H1 (cell line): Measurements from ENCODE around the gene WNK3. TPM values are rescaled to one million over a fixed set of nuclear protein-coding genes. Genes with fewer than 3 reads are reported as not detected.
"Not testable (repeated sequence)": the region's sequence is repeated elsewhere in the genome, so short reads cannot be mapped to it uniquely, and the experiment has no call there.

Experiments
- CTCF ChIA-PET: fragments of 300-600 bp; sonication (Branson Sonifier 250); formaldehyde crosslinking; loops from one replicate; lab custom pipeline; 2021; ENCODE audit not compliant: partially characterized antibody; lab: Charles Lee
- POLR2A ChIA-PET: fragments of 300-600 bp; sonication (Branson Sonifier 250); formaldehyde crosslinking; loops from one replicate; lab custom pipeline; 2021; ENCODE audit warnings: inconsistent platforms; ENCODE audit not compliant: partially characterized antibody; lab: Charles Lee
- DNase-seq, 2 experiments: peaks; one replicate each; pipeline versions ENCODE4 v3.0.0 to v3.0.0-alpha.2; 2010 to 2022; ENCODE audit warnings: low spot score in 2 of 2, low read depth in 1 of 2, mixed read lengths in 1 of 2
- FAIRE-seq: peaks from 2 replicates; lab custom pipeline; 2011; peaks lifted over from hg19 to GRCh38; lab: Jason Lieb, UNC
- H2AFZ ChIP-seq: 2 replicates; pipeline ENCODE4 v1.8.1; 2012; ENCODE audit warnings: low read length, inconsistent platforms
- H2AK5ac ChIP-seq: 2 replicates; pipeline ENCODE4 v1.6.1; 2013; ENCODE audit warnings: low read depth, low read length
- H2BK120ac ChIP-seq: replicated peaks from 2 replicates; pipeline ENCODE3; 2013; ENCODE audit warnings: low read depth, low read length, inconsistent platforms
- H2BK12ac ChIP-seq: 2 replicates; pipeline ENCODE4 v1.6.1; 2013; ENCODE audit warnings: low read depth, low read length
- H2BK15ac ChIP-seq: 2 replicates; pipeline ENCODE4 v1.6.1; 2013; ENCODE audit warnings: low read length
- H2BK20ac ChIP-seq: 2 replicates; pipeline ENCODE4 v1.6.1; 2013; ENCODE audit warnings: low read length
- H2BK5ac ChIP-seq: 2 replicates; pipeline ENCODE4 v1.6.1; 2013; ENCODE audit warnings: low read depth, low read length
- H3K14ac ChIP-seq: 2 replicates; pipeline ENCODE4 v1.6.1; 2013; ENCODE audit warnings: inconsistent platforms; ENCODE audit not compliant: insufficient read length
- H3K18ac ChIP-seq: 2 replicates; pipeline ENCODE4 v1.6.1; 2013; ENCODE audit warnings: low read length; ENCODE audit errors: extremely low read depth
- H3K23ac ChIP-seq: 2 replicates; pipeline ENCODE4 v1.6.1; 2013; ENCODE audit warnings: inconsistent platforms; ENCODE audit not compliant: insufficient read length
- H3K23me2 ChIP-seq: 2 replicates; pipeline ENCODE4 v1.6.1; 2013; ENCODE audit warnings: low read depth, low read length
- H3K27ac ChIP-seq: 2 replicates; pipeline ENCODE4 v1.6.1; 2011; ENCODE audit warnings: low read depth, low read length, inconsistent platforms
- H3K27me3 ChIP-seq, 4 experiments: replicated peaks in 1 of 4; 1 replicate in 1 of 4; 2 replicates in 3 of 4; pipeline versions ENCODE4 v1.6.1 to v1.8.1; 2011 to 2013; ENCODE audit warnings: low read length in 3 of 4, mild to moderate bottlenecking in 3 of 4, inconsistent platforms in 2 of 4, mixed read lengths in 2 of 4, moderate library complexity in 1 of 4; ENCODE audit not compliant: control insufficient read depth in 3 of 4, insufficient read depth in 3 of 4; ENCODE audit errors: extremely low read depth in 1 of 4
- H3K36me3 ChIP-seq, 4 experiments: 2 replicates each; pipeline versions ENCODE4 v1.6.1 to v1.8.1; 2011 to 2013; ENCODE audit warnings: mild to moderate bottlenecking in 4 of 4, low read length in 3 of 4, moderate library complexity in 2 of 4, control low read depth in 1 of 4, inconsistent platforms in 1 of 4; ENCODE audit not compliant: insufficient read depth in 4 of 4, control insufficient read depth in 2 of 4
- H3K4ac ChIP-seq: replicated peaks from 2 replicates; pipeline ENCODE3; 2013; ENCODE audit warnings: low read length, low read depth, mixed read lengths, inconsistent platforms; ENCODE audit not compliant: insufficient read length
- H3K4me1 ChIP-seq, 4 experiments: replicated peaks in 1 of 4; 1 replicate in 1 of 4; 2 replicates in 3 of 4; pipeline versions ENCODE4 v1.6.1 to v1.8.1; 2011 to 2013; ENCODE audit warnings: low read length in 3 of 4, inconsistent platforms in 2 of 4, mixed read lengths in 1 of 4; ENCODE audit not compliant: insufficient read depth in 4 of 4, control insufficient read depth in 3 of 4
- H3K4me2 ChIP-seq, 2 experiments: 2 replicates each; pipeline versions ENCODE4 v1.6.1 to v1.8.1; 2011 to 2013; ENCODE audit warnings: low read depth in 2 of 2, low read length in 2 of 2, control low read depth in 1 of 2, inconsistent platforms in 1 of 2, mild to moderate bottlenecking in 1 of 2; ENCODE audit not compliant: insufficient read depth in 1 of 2
- H3K4me3 ChIP-seq, 4 experiments: fragments of 200-600, 300-600 bp in 1 of 4; sonication (generic), shearing (Covaris generic), sonication (Bioruptor Twin) in 1 of 4; 2 replicates each; pipeline versions ENCODE4 v1.5.1 to v1.8.1; 2011 to 2016; ENCODE audit warnings: low read length in 4 of 4, low read depth in 3 of 4, control low read depth in 2 of 4, inconsistent platforms in 2 of 4, mild to moderate bottlenecking in 2 of 4, mixed read lengths in 1 of 4, moderate library complexity in 1 of 4; ENCODE audit not compliant: insufficient read depth in 2 of 4; ENCODE audit errors: extremely low read depth in 1 of 4
- H3K56ac ChIP-seq: replicated peaks from 2 replicates; pipeline ENCODE3; 2013; ENCODE audit warnings: low read depth, mild to moderate bottlenecking, mixed read lengths, low read length, inconsistent platforms; ENCODE audit not compliant: insufficient read length
- H3K79me1 ChIP-seq: 2 replicates; pipeline ENCODE4 v1.6.1; 2013; ENCODE audit warnings: low read depth, low read length, control low read depth
- H3K79me2 ChIP-seq, 2 experiments: 2 replicates each; pipeline versions ENCODE4 v1.6.1 to v1.8.1; 2012 to 2013; ENCODE audit warnings: low read length in 2 of 2, mild to moderate bottlenecking in 2 of 2, inconsistent platforms in 1 of 2; ENCODE audit not compliant: insufficient read depth in 2 of 2, control insufficient read depth in 1 of 2
- H3K9ac ChIP-seq, 4 experiments: replicated peaks in 1 of 4; 1 replicate in 1 of 4; 2 replicates in 3 of 4; pipeline versions ENCODE4 v1.6.1 to v1.8.1; 2011 to 2013; ENCODE audit warnings: low read depth in 3 of 4, low read length in 3 of 4, control low read depth in 2 of 4, mild to moderate bottlenecking in 2 of 4, moderate library complexity in 2 of 4, inconsistent platforms in 1 of 4; ENCODE audit errors: extremely low read depth in 1 of 4
- H3K9me3 ChIP-seq, 2 experiments: 2 replicates each; pipeline versions ENCODE4 v1.6.1 to v1.8.1; 2012 to 2013; ENCODE audit warnings: mild to moderate bottlenecking in 2 of 2, moderate library complexity in 2 of 2, control low read depth in 1 of 2, inconsistent platforms in 1 of 2, low read depth in 1 of 2, low read length in 1 of 2, mixed read lengths in 1 of 2; ENCODE audit not compliant: insufficient read depth in 2 of 2
- H4K20me1 ChIP-seq, 2 experiments: replicated peaks in 1 of 2; 2 replicates each; pipeline versions ENCODE3 to v1.8.1; 2011 to 2013; ENCODE audit warnings: inconsistent platforms in 2 of 2, low read length in 2 of 2, mild to moderate bottlenecking in 1 of 2; ENCODE audit not compliant: insufficient read depth in 2 of 2, control insufficient read depth in 1 of 2
- H4K5ac ChIP-seq: 2 replicates; pipeline ENCODE4 v1.6.1; 2013; ENCODE audit warnings: low read length, low read depth, mixed read lengths, inconsistent platforms; ENCODE audit not compliant: insufficient read length
- H4K8ac ChIP-seq: 2 replicates; pipeline ENCODE4 v1.8.0; 2013; ENCODE audit warnings: mild to moderate bottlenecking, moderate library complexity, low read length, inconsistent platforms; ENCODE audit not compliant: insufficient read depth; ENCODE audit errors: extremely low read depth
- H4K91ac ChIP-seq: replicated peaks from 2 replicates; pipeline ENCODE3; 2013; ENCODE audit warnings: low read length, mixed read lengths, inconsistent platforms; ENCODE audit not compliant: insufficient read length
- CEBPB ChIP-seq: IDR thresholded peaks from 2 replicates; pipeline ENCODE4 v1.6.1; 2012; ENCODE audit warnings: low read depth, low read length
- EZH2 ChIP-seq: fragments of 200-600 bp; sonication (generic); IDR thresholded peaks from 2 replicates; pipeline ENCODE4 v1.7.1; 2012; ENCODE audit warnings: low read depth, mild to moderate bottlenecking, moderate library complexity, low read length, inconsistent platforms; ENCODE audit not compliant: severe bottlenecking
- KDM4A ChIP-seq: IDR thresholded peaks from one replicate; pipeline ENCODE4 v1.7.1; 2012; ENCODE audit warnings: low read depth, mild to moderate bottlenecking, moderate library complexity, low read length, inconsistent platforms; ENCODE audit not compliant: severe bottlenecking
- NRF1 ChIP-seq: IDR thresholded peaks from 2 replicates; pipeline ENCODE4 v1.6.1; 2011; ENCODE audit warnings: mild to moderate bottlenecking, low read depth, low read length, improper control_type of control experiment
- SIX5 ChIP-seq: IDR thresholded peaks from 2 replicates; pipeline ENCODE4 v1.6.1; 2011; ENCODE audit warnings: mild to moderate bottlenecking, low read depth, low read length
- TBP ChIP-seq: IDR thresholded peaks from 2 replicates; pipeline ENCODE4 v1.6.1; 2011; ENCODE audit warnings: low read depth, low read length, improper control_type of control experiment
- TCF12 ChIP-seq: IDR thresholded peaks from 2 replicates; pipeline ENCODE4 v1.6.1; 2011; ENCODE audit warnings: low read depth, mild to moderate bottlenecking, low read length
- WGBS, 2 experiments: shearing (Covaris generic) in 1 of 2; methylation state at CpG; one replicate each; pipeline versions ENCODE4 v1.1.6 to v1.1.7; 2013 to 2015; ENCODE audit warnings: low lambda C conversion rate in 2 of 2, mixed read lengths in 2 of 2, inconsistent platforms in 1 of 2, low coverage in 1 of 2, missing lambda C conversion rate in 1 of 2; ENCODE audit not compliant: insufficient replicate concordance in 2 of 2, insufficient coverage in 1 of 2, insufficient read length in 1 of 2; ENCODE audit errors: extremely low coverage in 1 of 2, missing lambda C conversion rate in 1 of 2; 5-methylcytosine and 5-hydroxymethylcytosine counted together
- polyA plus RNA-seq, 7 experiments: library from polyadenylated mRNA; depleted of rRNA in 3 of 7; stranded (reverse) in 5 of 7; unstranded in 2 of 7; fragments of >200 nt in 5 of 7; fragments of 200-250 nt in 2 of 7; gene quantifications; 1 replicate in 5 of 7; 2 replicates in 1 of 7; 4 replicates in 1 of 7; pipeline versions ENCODE4 v1.2.1 to v1.2.3, GENCODE V29; 2011 to 2013; ENCODE audit warnings: missing spikeins in 2 of 7, mixed read lengths in 2 of 7
- total RNA-seq: library from RNA; stranded (reverse); fragmentation: NEBNext Ultra II Directional; extraction: Animal tissue kit (Norgen Biotek cat#: 25700); gene quantifications from 2 replicates; pipeline ENCODE4 v1.2.1, GENCODE V29; 2021
- TF ChIP-seq, protein P1 (sequence below): IDR thresholded peaks from 2 replicates; pipeline ENCODE4 v1.6.1; 2012; ENCODE audit warnings: inconsistent platforms

WNK3 gene
- total and polyA plus RNA-seq, 2 of the 8 experiments (the other 6 are each of a cell fraction or from before 2014, with no cell fraction given), result 5.5 to 37.5 TPM

DNA sequence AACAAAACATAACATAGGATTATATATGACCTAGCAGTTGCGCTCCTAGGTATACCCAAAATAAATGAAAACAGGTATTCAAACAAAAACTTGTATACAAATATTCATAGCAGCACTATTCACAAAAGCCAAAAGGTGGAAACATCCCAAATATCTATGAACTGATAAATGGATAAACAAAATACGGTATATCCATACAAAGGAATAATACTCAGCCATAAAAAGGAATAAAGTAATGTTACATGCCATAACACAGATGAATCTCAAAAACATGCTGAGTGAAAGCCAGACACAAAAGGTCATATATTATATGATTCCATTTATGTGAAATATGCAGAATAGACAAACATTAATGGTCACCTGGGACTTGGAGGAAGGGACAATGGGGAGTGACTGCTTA lies 5.2 kb downstream of the WNK3 start (continued):
- TF ChIP-seq TBP (no peak), CEBPB (no peak), TCF12 (no peak), EZH2 (no peak), SIX5 (no peak), KDM4A (no peak), NRF1 (no peak)
- TF ChIP-seq, protein P1, sequence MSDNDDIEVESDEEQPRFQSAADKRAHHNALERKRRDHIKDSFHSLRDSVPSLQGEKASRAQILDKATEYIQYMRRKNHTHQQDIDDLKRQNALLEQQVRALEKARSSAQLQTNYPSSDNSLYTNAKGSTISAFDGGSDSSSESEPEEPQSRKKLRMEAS, result no peak

DNA sequence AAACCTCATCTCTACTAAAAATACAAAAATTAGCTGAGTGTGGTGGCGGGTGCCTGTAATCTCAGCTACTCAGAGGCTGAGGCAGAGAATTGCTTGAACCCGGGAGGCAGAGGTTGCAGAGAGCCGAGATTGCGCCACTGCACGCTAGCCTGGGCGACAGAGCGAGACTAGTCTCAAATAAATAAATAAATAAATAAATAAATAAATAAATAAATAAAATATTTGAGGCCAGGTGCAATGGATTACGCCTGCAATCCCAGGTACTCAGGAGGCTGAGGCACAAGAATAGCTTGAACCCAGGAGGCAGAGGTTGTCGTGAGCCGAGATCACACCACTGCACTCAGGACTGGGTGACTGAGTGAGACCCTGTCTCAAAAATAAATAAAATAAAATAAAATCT lies 20.5 kb downstream of the WNK3 start:
- H4K20me1 ChIP-seq, H3K36me3 ChIP-seq, H3K4ac ChIP-seq, H2BK20ac ChIP-seq, H3K14ac ChIP-seq, H3K23me2 ChIP-seq, H3K9ac ChIP-seq, DNase-seq, H4K8ac ChIP-seq, CTCF ChIA-PET, H2AFZ ChIP-seq, FAIRE-seq, H2BK5ac ChIP-seq, H3K27ac ChIP-seq, POLR2A ChIA-PET, H2BK12ac ChIP-seq, H2BK120ac ChIP-seq, H4K91ac ChIP-seq, H4K5ac ChIP-seq, H3K18ac ChIP-seq, H3K27me3 ChIP-seq, H3K9me3 ChIP-seq, H2AK5ac ChIP-seq, H3K4me2 ChIP-seq, H3K4me1 ChIP-seq, H3K4me3 ChIP-seq, H2BK15ac ChIP-seq, H3K79me1 ChIP-seq, H3K23ac ChIP-seq, H3K56ac ChIP-seq: not testable (repeated sequence)
- H3K79me2 ChIP-seq, result peaks cover 0 to 41% of the 10 kb centered on the region in 2 experiments; a peak in 2 of 4 replicates
- 87% methylated on average over 7 of the region's 10 CpGs; no CpG with 5 or more reads in 1 of the 2 experiments for WGBS, 2 experiments
